ENCODE results near the gene ZSCAN4. TPM values are rescaled to one million over a fixed set of nuclear protein-coding genes. Genes with fewer than 3 reads are reported as not detected.

The ZSCAN4 gene
- polyA plus RNA-seq: under 1 TPM in 2 of 4 donors, not detected in 2; 0.06 TPM
- long read RNA-seq, donor 1: 0 reads
- long read RNA-seq, donor 2: 0 reads
- long read RNA-seq, donor 3: 0 reads
- long read RNA-seq, donor 4: 0 reads
- long read RNA-seq, donor 5: 0 reads
- long read RNA-seq, donor 6: 0 reads
- long read RNA-seq, donor 7: 0 reads
- long read RNA-seq, donor 8: 0 reads
- long read RNA-seq, donor 9: 0 reads
- long read RNA-seq, donor 10: 0 reads

DNA sequence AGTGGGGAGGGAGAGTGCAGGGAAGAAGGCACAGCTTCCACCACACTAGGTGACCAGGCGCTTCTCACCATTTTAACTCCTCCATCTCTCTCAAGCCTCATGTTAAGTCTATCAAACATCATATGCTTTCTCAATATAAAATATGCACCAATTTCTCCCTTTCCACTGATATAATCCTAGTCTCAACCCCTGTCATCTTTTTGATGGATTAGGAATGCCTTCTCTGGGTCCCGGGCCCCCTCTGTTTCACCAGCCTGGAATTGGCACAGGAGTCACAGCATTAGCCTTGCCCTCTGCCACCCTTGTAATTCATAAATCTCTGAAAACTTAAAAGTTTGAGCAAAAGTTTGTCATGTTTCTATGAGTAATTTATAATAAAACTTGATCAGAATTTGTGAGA is at the start of gene ZSCAN4:
ZSCAN4 (plus strand) TSS at position 301 of the 400 bp plus-strand sequence. CDS start 7,211 bp downstream, outside the sequence.
- no peak within 1 kb of the TSS for H3K4me3 ChIP-seq (ENCODE audit: low read depth in 1 of 3, low read length in 3 of 3)
- 88 to 100% (median 95%) methylated on average over 2 of the region's 2 CpGs for WGBS, 3 donors

GRCh38 chr19:57620673-57621348 is 47.9 kb upstream of the ZSCAN4 start:
- DNase-seq (no peak), FAIRE-seq (no peak)
- H3K4me3 ChIP-seq (ENCODE audit: low read depth in 1 of 3, low read length in 3 of 3): no peak overlapping the region
- H3K27ac ChIP-seq (ENCODE audit: low read depth in 1 of 3, low read length in 2 of 3): no peak overlapping the region
- no peaks in the 10 kb centered on the region for H3K4me1 ChIP-seq (ENCODE audit: control insufficient read depth in 3 of 3, insufficient read depth in 2 of 3, low read depth in 1 of 3, low read length in 2 of 3)
- H3K27me3 ChIP-seq (ENCODE audit: control insufficient read depth in 3 of 3, insufficient read depth in 3 of 3, low read length in 3 of 3): no peaks in the 10 kb centered on the region
- WGBS, 3 donors: 97 to 98% (median 98%) methylated on average over 10 of the region's 10 CpGs
- H3K36me3 ChIP-seq (ENCODE audit: control insufficient read depth in 3 of 3, insufficient read depth in 2 of 3, low read depth in 1 of 3, low read length in 3 of 3): peaks cover 33 to 60% (median 49%) of the 10 kb centered on the region in 3 donors
- H3K9me3 ChIP-seq (ENCODE audit: control insufficient read depth in 2 of 2, insufficient read depth in 1 of 2, low read depth in 1 of 2, low read length in 1 of 2): peaks cover 15 to 87% of the 10 kb centered on the region in 2 donors

More for the DNA sequence above, at the start of gene ZSCAN4:
- FAIRE-seq (no peak), DNase-seq (no peak)
- H3K4me1 ChIP-seq (ENCODE audit: control insufficient read depth in 3 of 3, insufficient read depth in 2 of 3, low read depth in 1 of 3, low read length in 2 of 3): no peaks in the 10 kb centered on the region
- no peak within 1 kb of the TSS for H3K27ac ChIP-seq (ENCODE audit: low read depth in 1 of 3, low read length in 2 of 3)
- peaks cover 0 to 6% (median 4%) of the 10 kb centered on the region in 3 donors for H3K27me3 ChIP-seq (ENCODE audit: control insufficient read depth in 3 of 3, insufficient read depth in 3 of 3, low read length in 3 of 3)
- no peaks in the 10 kb centered on the region for H3K36me3 ChIP-seq (ENCODE audit: control insufficient read depth in 3 of 3, insufficient read depth in 2 of 3, low read depth in 1 of 3, low read length in 3 of 3)
- H3K9me3 ChIP-seq (ENCODE audit: control insufficient read depth in 2 of 2, insufficient read depth in 1 of 2, low read depth in 1 of 2, low read length in 1 of 2): no peaks in the 10 kb centered on the region

DNA sequence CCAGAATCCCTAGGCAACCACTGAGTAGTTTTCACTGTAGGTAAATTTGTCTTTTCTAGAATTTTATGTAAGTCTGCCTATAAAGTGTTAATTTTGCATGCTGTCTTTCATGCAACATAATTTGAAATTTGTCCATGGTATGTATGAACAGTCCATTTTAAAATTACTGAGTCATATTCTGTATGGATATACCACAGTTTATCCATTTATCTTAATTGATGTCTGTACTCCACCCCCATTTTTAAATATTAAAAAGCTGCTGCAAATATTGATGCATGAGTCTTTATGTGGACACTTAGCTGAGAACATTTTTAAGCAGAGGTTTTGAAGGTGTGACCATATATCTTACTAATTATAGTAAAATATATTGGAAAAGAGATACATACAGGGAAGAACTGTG is 45.6 kb upstream of the ZSCAN4 start:
- Histone ChIP-seq H3K4me3 (ENCODE audit: low read depth in 1 of 3, low read length in 3 of 3) (no peak overlapping the region), H3K27ac (ENCODE audit: low read depth in 1 of 3, low read length in 2 of 3) (no peak overlapping the region), H3K4me1 (ENCODE audit: control insufficient read depth in 3 of 3, insufficient read depth in 2 of 3, low read depth in 1 of 3, low read length in 2 of 3) (no peaks in the 10 kb centered on the region), H3K9me3 (ENCODE audit: control insufficient read depth in 2 of 2, insufficient read depth in 1 of 2, low read depth in 1 of 2, low read length in 1 of 2) (peaks cover 14 to 76% of the 10 kb centered on the region in 2 donors), H3K27me3 (ENCODE audit: control insufficient read depth in 3 of 3, insufficient read depth in 3 of 3, low read length in 3 of 3) (no peaks in the 10 kb centered on the region), H3K36me3 (ENCODE audit: control insufficient read depth in 3 of 3, insufficient read depth in 2 of 3, low read depth in 1 of 3, low read length in 3 of 3) (peaks cover 31 to 43% (median 42%) of the 10 kb centered on the region in 3 donors)
- DNase-seq (no peak), FAIRE-seq (no peak)

GRCh38 chr19:57632987-57633831 is 35.5 kb upstream of the ZSCAN4 start, which contains the start of gene ZNF211:
ZNF211 (plus strand) TSS chr19:57633168; CDS start chr19:57633347, 179 bp downstream.
- DNase-seq: peak; percentile 96 to 98
- FAIRE-seq: no peak
- WGBS, 3 donors: 1 to 2% (median 1%) methylated on average over 56 to 59 of the region's 59 CpGs
- peak within 1 kb of the TSS; percentile 76 to 93 (median 91) for H3K4me3 ChIP-seq (ENCODE audit: low read depth in 1 of 3, low read length in 3 of 3)
- peaks cover 0 to 5% (median 5%) of the 10 kb centered on the region in 3 donors for H3K4me1 ChIP-seq (ENCODE audit: control insufficient read depth in 3 of 3, insufficient read depth in 2 of 3, low read depth in 1 of 3, low read length in 2 of 3)
- peaks cover 0 to 14% of the 10 kb centered on the region in 2 donors for H3K9me3 ChIP-seq (ENCODE audit: control insufficient read depth in 2 of 2, insufficient read depth in 1 of 2, low read depth in 1 of 2, low read length in 1 of 2)
- H3K27ac ChIP-seq (ENCODE audit: low read depth in 1 of 3, low read length in 2 of 3): peak within 1 kb of the TSS in 2 of 3 donors; percentile 69 to 87
- H3K36me3 ChIP-seq (ENCODE audit: control insufficient read depth in 3 of 3, insufficient read depth in 2 of 3, low read depth in 1 of 3, low read length in 3 of 3): peaks cover 0 to 12% (median 2%) of the 10 kb centered on the region in 3 donors
- no peaks in the 10 kb centered on the region for H3K27me3 ChIP-seq (ENCODE audit: control insufficient read depth in 3 of 3, insufficient read depth in 3 of 3, low read length in 3 of 3)

- peaks cover 0 to 5% (median 5%) of the 10 kb centered on the region in 3 donors for H3K4me1 ChIP-seq (ENCODE audit: control insufficient read depth in 3 of 3, insufficient read depth in 2 of 3, low read depth in 1 of 3, low read length in 2 of 3)
- WGBS, 3 donors: 53 to 81% (median 74%) methylated on average over 6 of the region's 6 CpGs
- H3K9me3 ChIP-seq (ENCODE audit: control insufficient read depth in 2 of 2, insufficient read depth in 1 of 2, low read depth in 1 of 2, low read length in 1 of 2): peaks cover 0 to 14% of the 10 kb centered on the region in 2 donors
- H3K36me3 ChIP-seq (ENCODE audit: control insufficient read depth in 3 of 3, insufficient read depth in 2 of 3, low read depth in 1 of 3, low read length in 3 of 3): peaks cover 0 to 12% (median 2%) of the 10 kb centered on the region in 3 donors
- no peak overlapping the region for H3K27ac ChIP-seq (ENCODE audit: low read depth in 1 of 3, low read length in 2 of 3)
- no peaks in the 10 kb centered on the region for H3K27me3 ChIP-seq (ENCODE audit: control insufficient read depth in 3 of 3, insufficient read depth in 3 of 3, low read length in 3 of 3)
- no peak for DNase-seq
- H3K4me3 ChIP-seq (ENCODE audit: low read depth in 1 of 3, low read length in 3 of 3): peak overlapping the region; percentile 76 to 93 (median 91)
- FAIRE-seq: no peak
These were observed 35.0 kb upstream of the ZSCAN4 start for GRCh38 chr19:57633832-57634131.

DNA sequence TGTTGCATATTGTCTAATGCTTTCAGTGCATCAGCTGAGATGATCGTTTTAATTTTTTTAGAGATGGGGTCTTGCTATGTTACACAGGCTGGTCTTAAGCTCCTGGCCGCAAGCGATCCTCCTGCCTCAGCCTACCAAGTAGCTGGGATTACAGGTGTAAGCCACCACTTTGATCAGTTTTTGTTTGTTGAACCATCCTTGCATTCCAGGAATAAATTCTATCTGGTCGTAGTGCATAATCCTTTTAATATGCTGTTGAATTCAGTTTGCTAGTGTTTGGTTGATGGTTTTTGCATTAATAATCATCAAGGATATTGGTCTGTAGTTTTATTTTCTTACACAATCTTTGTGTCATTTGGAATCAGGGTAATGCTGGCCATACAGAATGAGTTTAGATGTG is 31.4 kb upstream of the ZSCAN4 start:
- DNase-seq: no peak
- Histone ChIP-seq H3K27me3 (ENCODE audit: control insufficient read depth in 3 of 3, insufficient read depth in 3 of 3, low read length in 3 of 3) (no peaks in the 10 kb centered on the region), H3K27ac (ENCODE audit: low read depth in 1 of 3, low read length in 2 of 3) (no peak overlapping the region), H3K4me3 (ENCODE audit: low read depth in 1 of 3, low read length in 3 of 3) (no peak overlapping the region), H3K9me3 (ENCODE audit: control insufficient read depth in 2 of 2, insufficient read depth in 1 of 2, low read depth in 1 of 2, low read length in 1 of 2) (peaks cover 2 to 38% of the 10 kb centered on the region in 2 donors), H3K36me3 (ENCODE audit: control insufficient read depth in 3 of 3, insufficient read depth in 2 of 3, low read depth in 1 of 3, low read length in 3 of 3) (peaks cover 19 to 29% (median 28%) of the 10 kb centered on the region in 3 donors), H3K4me1 (ENCODE audit: control insufficient read depth in 3 of 3, insufficient read depth in 2 of 3, low read depth in 1 of 3, low read length in 2 of 3) (peaks cover 0 to 5% (median 5%) of the 10 kb centered on the region in 3 donors)
- FAIRE-seq: no peak
- WGBS, 3 donors: 96 to 98% (median 97%) methylated on average over 4 of the region's 4 CpGs

- H3K4me1 ChIP-seq (ENCODE audit: control insufficient read depth in 3 of 3, insufficient read depth in 2 of 3, low read depth in 1 of 3, low read length in 2 of 3): no peaks in the 10 kb centered on the region
- WGBS, 3 donors: 96 to 97% (median 97%) methylated on average over 4 of the region's 4 CpGs
- no peaks in the 10 kb centered on the region for H3K27me3 ChIP-seq (ENCODE audit: control insufficient read depth in 3 of 3, insufficient read depth in 3 of 3, low read length in 3 of 3)
- FAIRE-seq (no peak), DNase-seq (no peak)
- H3K9me3 ChIP-seq (ENCODE audit: control insufficient read depth in 2 of 2, insufficient read depth in 1 of 2, low read depth in 1 of 2, low read length in 1 of 2): peaks cover 2 to 52% of the 10 kb centered on the region in 2 donors
- peaks cover 19 to 29% (median 28%) of the 10 kb centered on the region in 3 donors for H3K36me3 ChIP-seq (ENCODE audit: control insufficient read depth in 3 of 3, insufficient read depth in 2 of 3, low read depth in 1 of 3, low read length in 3 of 3)
- H3K27ac ChIP-seq (ENCODE audit: low read depth in 1 of 3, low read length in 2 of 3): no peak overlapping the region
- no peak overlapping the region for H3K4me3 ChIP-seq (ENCODE audit: low read depth in 1 of 3, low read length in 3 of 3)
These were observed 27.0 kb upstream of the ZSCAN4 start for GRCh38 chr19:57641715-57642234.

Measured in small intestine (tissue), 16 donors.